ENCODE data around the gene UTF1. TPM values are rescaled to one million over a fixed set of nuclear protein-coding genes. Genes with fewer than 3 reads are reported as not detected.
A peak's percentile ranks its signal among the peaks of the same experiment; 100 is the strongest.

Gene UTF1
- total RNA-seq, 4 donors from 2014 or later: not detected

DNA sequence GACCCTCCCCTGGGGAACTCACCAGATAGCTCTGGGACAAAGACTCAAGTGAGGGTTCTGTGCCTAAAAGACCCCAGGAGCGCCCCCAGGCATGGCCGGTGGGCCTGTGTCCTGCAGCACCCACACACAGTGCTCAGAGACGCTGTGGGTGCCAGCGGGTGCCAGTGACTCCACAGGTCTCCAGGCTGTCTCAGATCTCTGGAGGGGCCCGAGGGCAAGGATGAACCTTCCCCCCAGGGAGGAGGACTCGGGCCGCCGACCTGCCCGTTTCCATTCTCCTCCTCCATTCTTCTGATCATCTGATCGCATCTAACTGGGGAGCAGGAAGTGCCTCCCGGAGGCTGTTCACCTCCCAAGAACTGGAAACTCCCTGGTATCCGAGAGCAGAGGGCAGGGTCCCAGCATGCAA, 45.7 kb downstream of the UTF1 start:
- Histone ChIP-seq H3K4me3 (replicated peaks in 1 of 3) (no peak overlapping the region), H3K27ac (no peak overlapping the region), H3K27me3 (no peaks in the 10 kb centered on the region), H3K4me1 (peaks cover 6 to 12% of the 10 kb centered on the region in 2 donors), H3K9me3 (no peaks in the 10 kb centered on the region), H3K36me3 (peaks cover 6 to 10% of the 10 kb centered on the region in 2 donors)
- 39 to 51% methylated on average over 7 of the region's 12 CpGs for WGBS, 2 donors
- intact Hi-C loops (cut with DNase I): no loop called here
- TF ChIP-seq CTCF (IDR thresholded peaks at IDR 0.05) (no peak), POLR2A (IDR thresholded peaks at IDR 0.05) (no peak)
- DNase-seq: no peak

DNA sequence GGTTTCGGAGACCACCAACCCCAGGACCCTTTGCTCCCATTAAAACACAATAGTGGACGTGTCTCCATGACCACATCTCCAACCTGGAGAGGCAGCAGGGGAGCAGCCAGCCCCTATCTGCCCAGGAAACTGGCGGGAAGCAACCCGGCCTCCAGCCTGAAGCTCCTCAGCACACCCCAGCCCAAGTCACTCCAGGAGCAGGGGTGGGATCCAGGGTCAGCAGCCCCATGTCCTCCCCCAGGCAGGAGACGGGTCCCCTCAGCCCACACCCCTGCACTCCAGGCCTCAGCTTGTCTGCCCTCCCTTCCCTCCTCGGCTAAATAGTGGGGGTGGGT, 46.0 kb downstream of the UTF1 start:
- DNase-seq: no peak
- Histone ChIP-seq H3K27ac (no peak overlapping the region), H3K4me1 (peaks cover 6 to 12% of the 10 kb centered on the region in 2 donors), H3K9me3 (no peaks in the 10 kb centered on the region), H3K27me3 (no peaks in the 10 kb centered on the region), H3K4me3 (replicated peaks in 1 of 3) (no peak overlapping the region), H3K36me3 (peaks cover 7 to 10% of the 10 kb centered on the region in 2 donors)
- intact Hi-C loops (cut with DNase I): no loop called here
- 39 to 51% methylated on average over 4 of the region's 6 CpGs for WGBS, 2 donors
- TF ChIP-seq CTCF (IDR thresholded peaks at IDR 0.05): no peak
- no peak for TF ChIP-seq POLR2A (IDR thresholded peaks at IDR 0.05)

- Histone ChIP-seq H3K27ac (no peak within 1 kb of the TSS), H3K4me1 (peaks cover 6 to 12% of the 10 kb centered on the region in 2 donors), H3K4me3 (replicated peaks in 1 of 3) (no peak within 1 kb of the TSS), H3K36me3 (peaks cover 12 to 15% of the 10 kb centered on the region in 2 donors), H3K9me3 (no peaks in the 10 kb centered on the region), H3K27me3 (no peaks in the 10 kb centered on the region)
- DNase-seq: peak; percentile 67 to 74
- 14 to 67% methylated on average over 3 to 10 of the region's 63 CpGs for WGBS, 2 donors
- TF ChIP-seq CTCF (IDR thresholded peaks at IDR 0.05): no peak
- no peak for TF ChIP-seq POLR2A (IDR thresholded peaks at IDR 0.05)
- intact Hi-C loops (cut with DNase I): no loop called here
Observed at GRCh38 chr10:133276435-133277201, 46.6 kb downstream of the UTF1 start, which contains the start of gene ADAM8. Gene ADAM8 (minus strand): TSS chr10:133276868. CDS start chr10:133276817, 51 bp downstream.

- peaks cover 6 to 12% of the 10 kb centered on the region in 2 donors for H3K4me1 ChIP-seq
- no peak for DNase-seq
- TF ChIP-seq POLR2A (IDR thresholded peaks at IDR 0.05): no peak
- no peak for TF ChIP-seq CTCF (IDR thresholded peaks at IDR 0.05)
- no peaks in the 10 kb centered on the region for H3K27me3 ChIP-seq
- peaks cover 20 to 24% of the 10 kb centered on the region in 2 donors for H3K36me3 ChIP-seq
- intact Hi-C loops (cut with DNase I): no loop called here
- WGBS, 2 donors: 82 to 84% methylated on average over 8 to 10 of the region's 25 CpGs
- H3K27ac ChIP-seq: no peak overlapping the region
- no peaks in the 10 kb centered on the region for H3K9me3 ChIP-seq
- H3K4me3 ChIP-seq (replicated peaks in 1 of 3): no peak overlapping the region
Observed at GRCh38 chr10:133277277-133277992, 47.4 kb downstream of the UTF1 start.
